Measurements from ENCODE around the gene EFNA5. TPM values are rescaled to one million over a fixed set of nuclear protein-coding genes. Genes with fewer than 3 reads are reported as not detected.

The EFNA5 gene
- total RNA-seq, 1 experiment from 2014 or later, result 0.22 TPM

- ChIA-PET RAD21 (ENCODE audit: low non-redundant PET in 1 of 2, low total read pairs in 2 of 2, uncharacterized antibody in 2 of 2, unreplicated experiment in 2 of 2) (no interaction called here), POLR2A (no interaction called here), CTCF (no interaction called here)
- no peak for TF ChIP-seq ZFX (IDR thresholded peaks at IDR 0.05)
- H3K27ac ChIP-seq (ENCODE audit: low read depth, low read length), result no peak overlapping the region
- BruUV-seq (replicated peaks), result no TSS peak
- no peaks in the 10 kb centered on the region for H4K20me1 ChIP-seq (ENCODE audit: insufficient read depth)
- peak overlapping the region; percentile 69 for H2AFZ ChIP-seq (ENCODE audit: low read depth, low read length, poor library complexity, severe bottlenecking)
- no peak overlapping the region for H3K9ac ChIP-seq (ENCODE audit: low read length)
- intact Hi-C loops (cut with micrococcal nuclease), result no loop called here
- no peak; the same call in 1 of the 2 replicates for ATAC-seq
- H3K79me2 ChIP-seq (ENCODE audit: insufficient read depth, low read length), result no peaks in the 10 kb centered on the region
- H3K9me3 ChIP-seq (ENCODE audit: control insufficient read depth in 1 of 2, insufficient read depth in 1 of 2, low read depth in 1 of 2, low read length in 2 of 2), result no peaks in the 10 kb centered on the region
- peaks cover 9 to 22% of the 10 kb centered on the region in 2 experiments; a peak in 3 of 4 replicates for H3K4me1 ChIP-seq (ENCODE audit: control insufficient read depth in 1 of 2, insufficient read depth in 2 of 2, low read length in 2 of 2)
- no peak for DNase-seq (ENCODE audit: low read depth, low spot score)
- peak overlapping the region; percentile 52; the same call in 1 of the 2 replicates for H3K4me2 ChIP-seq (ENCODE audit: low read length)
- no peaks in the 10 kb centered on the region for H3K36me3 ChIP-seq (ENCODE audit: control insufficient read depth in 1 of 2, insufficient read depth in 2 of 2, low read length in 2 of 2)
- no peaks in the 10 kb centered on the region for H3K9me2 ChIP-seq (ENCODE audit: insufficient read depth)
- no peak overlapping the region for H3K4me3 ChIP-seq (replicated peaks in 1 of 2; ENCODE audit: low read depth in 1 of 2, low read length in 2 of 2)
- no peaks in the 10 kb centered on the region for H3K27me3 ChIP-seq (ENCODE audit: insufficient read depth, low read length)
Measured at GRCh38 chr5:107389775-107390148, 281.0 kb downstream of the EFNA5 start.

DNA sequence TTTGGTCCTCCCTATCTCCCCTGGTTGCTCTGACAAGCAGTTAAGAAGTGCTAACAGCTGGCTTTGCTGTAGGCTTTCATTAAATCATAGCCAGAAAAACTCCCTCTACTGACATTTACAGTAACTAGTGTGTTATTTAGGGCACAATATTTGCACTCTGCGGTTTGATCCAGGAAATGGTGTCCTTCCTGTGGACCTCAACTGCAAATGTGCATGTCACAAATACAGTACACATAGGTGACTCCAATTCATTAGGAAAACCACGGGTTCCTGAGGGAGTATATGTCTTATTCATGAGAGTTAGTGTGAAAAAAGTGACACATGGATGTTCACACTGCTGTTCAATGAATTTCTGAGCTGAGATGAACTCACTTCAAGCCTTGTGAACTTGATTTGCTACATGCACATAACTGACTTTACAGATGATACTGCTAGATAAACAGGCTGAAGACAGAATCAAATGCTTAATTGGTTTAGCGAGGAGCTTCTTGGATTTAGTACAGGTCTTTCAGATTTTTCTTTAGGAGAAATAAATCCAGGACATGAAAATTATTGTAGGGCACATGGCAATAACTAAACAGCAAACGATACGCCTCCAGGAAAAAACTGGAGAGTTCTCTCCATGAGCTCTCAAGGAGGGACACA lies 281.5 kb downstream of the EFNA5 start:
- peaks cover 9 to 22% of the 10 kb centered on the region in 2 experiments; a peak in 3 of 4 replicates for H3K4me1 ChIP-seq (ENCODE audit: control insufficient read depth in 1 of 2, insufficient read depth in 2 of 2, low read length in 2 of 2)
- TF ChIP-seq JUND (IDR thresholded peaks at IDR 0.05) (peak; percentile 33; the same call in 1 of the 2 replicates), ZNF274 (IDR thresholded peaks at IDR 0.05; ENCODE audit: low read depth, low read length) (no peak), CTCF (IDR thresholded peaks at IDR 0.05 in 2 of 3, conservative IDR thresholded peaks at IDR 0.05 in 1 of 3; ENCODE audit: borderline replicate concordance in 1 of 3, insufficient read depth in 1 of 3, low read depth in 2 of 3, low read length in 2 of 3) (0 out of 6 replicates have a peak, but pooled peaks of 1 of the 3 experiments have one; percentile 5), SP1 (IDR thresholded peaks at IDR 0.05; ENCODE audit: low read depth) (peak; percentile 48; the same call in 1 of the 2 replicates), RAD21 (IDR thresholded peaks at IDR 0.05; ENCODE audit: low read depth) (peak; percentile 23; the same call in 1 of the 2 replicates)
- no peaks in the 10 kb centered on the region for H3K79me2 ChIP-seq (ENCODE audit: insufficient read depth, low read length)
- peak overlapping the region; percentile 52 for H3K4me2 ChIP-seq (ENCODE audit: low read length)
- RAD21 ChIA-PET (ENCODE audit: low non-redundant PET in 1 of 2, low total read pairs in 2 of 2, uncharacterized antibody in 2 of 2, unreplicated experiment in 2 of 2), result no interaction called here
- ATAC-seq (peak; percentile 77), DNase-seq (ENCODE audit: low read depth, low spot score) (no peak)
- H4K20me1 ChIP-seq (ENCODE audit: insufficient read depth), result no peaks in the 10 kb centered on the region
- H3K9me3 ChIP-seq (ENCODE audit: control insufficient read depth in 1 of 2, insufficient read depth in 1 of 2, low read depth in 1 of 2, low read length in 2 of 2), result no peaks in the 10 kb centered on the region
- CTCF ChIA-PET, result no interaction called here
- H3K36me3 ChIP-seq (ENCODE audit: control insufficient read depth in 1 of 2, insufficient read depth in 2 of 2, low read length in 2 of 2), result no peaks in the 10 kb centered on the region
- intact Hi-C loops (cut with micrococcal nuclease), result no loop called here
- no peak overlapping the region for H3K4me3 ChIP-seq (replicated peaks in 1 of 2; ENCODE audit: low read depth in 1 of 2, low read length in 2 of 2)
- no peaks in the 10 kb centered on the region for H3K9me2 ChIP-seq (ENCODE audit: insufficient read depth)
- peak overlapping the region; percentile 69 for H2AFZ ChIP-seq (ENCODE audit: low read depth, low read length, poor library complexity, severe bottlenecking)
- no peak overlapping the region for H3K27ac ChIP-seq (ENCODE audit: low read depth, low read length)
- no peak overlapping the region for H3K9ac ChIP-seq (ENCODE audit: low read length)
- H3K27me3 ChIP-seq (ENCODE audit: insufficient read depth, low read length), result no peaks in the 10 kb centered on the region
- POLR2A ChIA-PET, result no interaction called here
- BruUV-seq (replicated peaks), result no TSS peak
